Mesendoderm (in vitro differentiated cells): ENCODE measurements around the gene ZFPL1.

Experiments used
- DNase-seq: peaks from one replicate; pipeline ENCODE4 v3.0.0; 2013
- H2AK5ac ChIP-seq: 2 replicates; pipeline ENCODE4 v1.6.1; 2013; ENCODE audit warnings: low read length, inconsistent platforms
- H2BK120ac ChIP-seq: 2 replicates; pipeline ENCODE4 v1.6.1; 2013; ENCODE audit warnings: low read depth, mild to moderate bottlenecking, low read length, moderate library complexity, mixed read lengths
- H2BK15ac ChIP-seq: replicated peaks from 2 replicates; pipeline ENCODE4 v1.6.1; 2013; ENCODE audit warnings: low read depth, mild to moderate bottlenecking, moderate library complexity
- H2BK5ac ChIP-seq: 2 replicates; pipeline ENCODE4 v1.6.1; 2013; ENCODE audit warnings: low read length, inconsistent platforms
- H3K18ac ChIP-seq: 2 replicates; pipeline ENCODE4 v1.6.1; 2013; ENCODE audit warnings: mild to moderate bottlenecking, low read length, mixed read lengths
- H3K23ac ChIP-seq: one replicate; pipeline ENCODE4 v1.6.1; 2013; ENCODE audit warnings: low read length
- H3K27ac ChIP-seq: 2 replicates; pipeline ENCODE4 v1.5.1; 2013; ENCODE audit warnings: low read depth, mild to moderate bottlenecking, inconsistent platforms, low read length, moderate library complexity
- H3K27me3 ChIP-seq: 2 replicates; pipeline ENCODE4 v1.6.1; 2013; ENCODE audit warnings: low read length, control low read depth, mild to moderate bottlenecking, inconsistent platforms; ENCODE audit not compliant: insufficient read depth, poor library complexity
- H3K36me3 ChIP-seq: 2 replicates; pipeline ENCODE4 v1.6.1; 2013; ENCODE audit warnings: low read length, inconsistent platforms; ENCODE audit not compliant: control insufficient read depth, insufficient read depth
- H3K4ac ChIP-seq: one replicate; pipeline ENCODE4 v1.6.1; 2013; ENCODE audit warnings: low read depth, mild to moderate bottlenecking, low read length, moderate library complexity
- H3K4me1 ChIP-seq: 2 replicates; pipeline ENCODE4 v1.6.1; 2013; ENCODE audit warnings: low read depth, low read length, inconsistent platforms; ENCODE audit not compliant: control insufficient read depth
- H3K4me2 ChIP-seq: 2 replicates; pipeline ENCODE4 v1.6.1; 2013; ENCODE audit warnings: low read length
- H3K4me3 ChIP-seq: 2 replicates; pipeline ENCODE4 v1.5.1; 2013; ENCODE audit warnings: mild to moderate bottlenecking, low read length
- H3K56ac ChIP-seq: one replicate; pipeline ENCODE4 v1.6.1; 2013; ENCODE audit warnings: low read length
- H3K79me1 ChIP-seq: 2 replicates; pipeline ENCODE4 v1.6.1; 2013; ENCODE audit warnings: low read length, inconsistent platforms
- H3K79me2 ChIP-seq: 2 replicates; pipeline ENCODE4 v1.6.1; 2013; ENCODE audit warnings: mild to moderate bottlenecking, low read length; ENCODE audit not compliant: control insufficient read depth, insufficient read depth
- H3K9ac ChIP-seq: 2 replicates; pipeline ENCODE4 v1.6.1; 2013; ENCODE audit warnings: low read length, inconsistent platforms
- H4K5ac ChIP-seq: one replicate; pipeline ENCODE4 v1.6.1; 2013; ENCODE audit warnings: low read length
- H4K8ac ChIP-seq: one replicate; pipeline ENCODE4 v1.6.1; 2013; ENCODE audit warnings: low read depth, mild to moderate bottlenecking, control low read depth, low read length, moderate library complexity
- WGBS: extraction: QIAGEN DNeasy Blood & Tissue Kit; methylation state at CpG from one replicate; pipeline ENCODE4 v1.1.7; 2013; ENCODE audit warnings: low lambda C conversion rate, missing lambda C conversion rate; ENCODE audit not compliant: insufficient coverage; ENCODE audit errors: extremely low coverage; 5-methylcytosine and 5-hydroxymethylcytosine counted together

The ZFPL1 gene

DNA sequence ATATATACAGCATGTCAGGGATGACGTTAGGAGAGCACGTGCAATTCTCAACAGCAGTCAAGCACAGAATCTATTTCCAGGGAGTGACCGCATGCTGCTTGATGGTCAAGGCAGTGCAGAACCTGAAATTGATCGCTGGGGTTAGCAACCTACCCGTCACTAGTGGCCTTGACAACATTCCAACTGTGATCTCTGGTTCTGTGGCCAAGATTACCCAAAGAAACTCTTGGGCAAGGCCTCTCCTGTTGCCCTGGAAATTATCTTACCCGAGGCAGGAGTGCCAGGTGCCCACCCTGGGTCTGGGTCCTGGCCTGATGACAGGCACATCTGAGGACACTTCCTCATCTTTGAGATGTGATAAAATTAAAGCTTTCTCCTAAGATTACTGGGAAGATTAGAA is 29.8 kb downstream of the ZFPL1 start:
- H3K4me3 ChIP-seq = no peak overlapping the region
- no peak overlapping the region for H3K4me2 ChIP-seq
- H2BK15ac ChIP-seq = no peak overlapping the region
- no peak overlapping the region for H3K56ac ChIP-seq
- H3K79me1 ChIP-seq = peaks cover 8% of the 10 kb centered on the region
- no peak overlapping the region for H2BK120ac ChIP-seq
- peaks cover 2% of the 10 kb centered on the region for H3K36me3 ChIP-seq
- no peak overlapping the region for H2AK5ac ChIP-seq
- H3K79me2 ChIP-seq = peaks cover 6% of the 10 kb centered on the region
- no CpG with 5 or more reads among the region's 6 CpGs for WGBS
- H3K9ac ChIP-seq = no peak overlapping the region
- H3K27ac ChIP-seq = no peak overlapping the region
- no peak overlapping the region for H3K18ac ChIP-seq
- H3K4me1 ChIP-seq = peaks cover 3% of the 10 kb centered on the region
- no peaks in the 10 kb centered on the region for H3K27me3 ChIP-seq
- H2BK5ac ChIP-seq = no peak overlapping the region
- H3K4ac ChIP-seq = no peak overlapping the region
- no peak for DNase-seq
- H4K5ac ChIP-seq = no peak overlapping the region
- H3K23ac ChIP-seq = no peak overlapping the region
- no peak overlapping the region for H4K8ac ChIP-seq

DNA sequence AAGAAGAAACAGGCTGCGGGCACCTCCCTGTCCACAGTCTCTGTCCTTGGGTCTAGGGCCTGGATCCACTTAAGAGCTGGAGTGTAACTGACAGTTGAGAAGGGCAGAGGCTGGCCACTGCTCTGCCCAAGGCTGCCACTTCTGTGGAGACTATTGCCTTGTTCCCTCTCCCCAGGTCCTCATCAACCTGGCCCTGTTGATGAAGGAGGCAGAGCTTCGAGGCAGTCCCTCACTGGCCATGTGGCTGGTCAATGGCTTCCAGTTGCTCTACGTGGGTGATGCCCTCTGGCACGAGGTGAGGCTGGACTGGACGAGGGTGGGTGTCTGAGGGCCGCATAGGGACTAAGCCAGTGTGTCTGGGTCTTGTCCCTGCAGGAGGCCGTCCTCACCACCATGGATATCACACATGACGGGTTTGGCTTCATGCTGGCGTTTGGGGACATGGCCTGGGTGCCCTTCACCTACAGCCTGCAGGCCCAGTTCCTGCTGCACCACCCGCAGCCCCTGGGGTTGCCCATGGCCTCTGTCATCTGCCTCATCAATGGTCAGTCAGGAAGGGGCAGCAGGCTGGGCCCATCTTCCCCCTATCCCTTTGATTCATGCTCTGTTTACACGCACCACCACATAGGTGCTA is 30.6 kb downstream of the ZFPL1 start:
- Histone ChIP-seq H3K79me2 (peaks cover 6% of the 10 kb centered on the region), H3K79me1 (peaks cover 8% of the 10 kb centered on the region), H3K4ac (no peak overlapping the region), H3K4me3 (no peak overlapping the region), H3K18ac (no peak overlapping the region), H2BK15ac (no peak overlapping the region), H3K27ac (no peak overlapping the region), H2AK5ac (no peak overlapping the region), H3K9ac (no peak overlapping the region), H3K23ac (no peak overlapping the region), H3K36me3 (peaks cover 2% of the 10 kb centered on the region), H4K5ac (no peak overlapping the region), H3K4me2 (no peak overlapping the region), H2BK120ac (no peak overlapping the region), H4K8ac (no peak overlapping the region), H3K4me1 (peaks cover 3% of the 10 kb centered on the region), H3K27me3 (no peaks in the 10 kb centered on the region), H2BK5ac (no peak overlapping the region), H3K56ac (no peak overlapping the region)
- no peak for DNase-seq
- no CpG with 5 or more reads among the region's 11 CpGs for WGBS

GRCh38 chr11:65115361-65116082 is 31.5 kb downstream of the ZFPL1 start:
- Histone ChIP-seq H3K36me3 (peaks cover 10% of the 10 kb centered on the region), H2AK5ac (no peak overlapping the region), H3K4me2 (no peak overlapping the region), H3K18ac (no peak overlapping the region), H3K4me3 (no peak overlapping the region), H3K56ac (no peak overlapping the region), H3K27me3 (no peaks in the 10 kb centered on the region), H3K79me1 (peaks cover 16% of the 10 kb centered on the region), H3K79me2 (peaks cover 12% of the 10 kb centered on the region), H3K27ac (no peak overlapping the region), H3K9ac (no peak overlapping the region), H2BK15ac (no peak overlapping the region), H2BK120ac (no peak overlapping the region), H3K4me1 (peaks cover 3% of the 10 kb centered on the region), H3K23ac (no peak overlapping the region), H2BK5ac (no peak overlapping the region), H3K4ac (no peak overlapping the region), H4K8ac (no peak overlapping the region), H4K5ac (no peak overlapping the region)
- no CpG with 5 or more reads among the region's 21 CpGs for WGBS
- DNase-seq = no peak

DNA sequence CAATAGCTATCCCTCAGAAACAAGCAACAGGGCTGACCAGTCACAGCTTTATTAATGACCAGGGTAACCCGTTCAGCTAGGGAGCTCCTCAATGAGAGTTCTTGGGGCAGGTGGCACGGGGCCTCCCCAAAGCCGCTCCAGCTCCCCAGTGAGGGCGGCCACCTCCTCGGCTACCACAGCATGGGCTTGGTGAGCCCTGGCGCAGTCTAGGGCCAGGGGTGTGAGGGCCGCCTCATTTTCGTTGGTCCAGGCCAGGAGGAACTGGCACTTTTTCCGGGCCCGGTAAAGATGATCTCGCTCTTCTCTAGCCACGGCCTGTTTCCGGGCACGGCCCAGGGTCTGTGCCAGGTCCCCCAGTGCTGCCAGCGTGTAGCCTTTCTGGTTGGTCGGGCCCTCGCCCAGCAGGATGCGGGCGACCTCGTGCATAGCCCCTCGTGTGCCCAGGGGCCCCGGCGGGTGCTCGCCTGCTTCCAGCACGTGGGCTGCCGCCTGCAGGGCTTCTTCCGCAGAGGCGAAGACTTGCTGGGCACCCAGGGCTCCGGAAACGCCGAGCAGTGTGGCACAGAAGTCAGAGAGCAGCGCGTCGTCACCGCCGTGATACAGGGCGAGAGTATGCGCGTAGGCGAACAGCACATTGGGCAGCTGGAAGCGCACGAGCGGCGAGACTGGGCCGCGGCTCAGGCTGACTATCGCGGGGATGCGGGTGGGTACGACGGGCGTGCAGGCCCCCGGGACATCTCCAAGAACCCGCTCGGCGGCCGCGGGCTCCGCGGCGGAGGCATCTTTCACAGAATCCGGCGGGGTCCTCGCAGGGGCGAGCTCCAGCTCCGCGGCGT is 32.6 kb downstream of the ZFPL1 start:
- Histone ChIP-seq H3K4ac (peak overlapping the region; percentile 61), H3K18ac (no peak overlapping the region), H2BK15ac (no peak overlapping the region), H3K27ac (peak overlapping the region; percentile 71), H3K4me1 (peaks cover 3% of the 10 kb centered on the region), H3K79me1 (peaks cover 25% of the 10 kb centered on the region), H2BK5ac (no peak overlapping the region), H2BK120ac (no peak overlapping the region), H3K79me2 (peaks cover 22% of the 10 kb centered on the region), H3K9ac (peak overlapping the region; percentile 93), H3K36me3 (peaks cover 14% of the 10 kb centered on the region), H3K56ac (peak overlapping the region; percentile 99), H4K8ac (no peak overlapping the region), H3K27me3 (no peaks in the 10 kb centered on the region), H2AK5ac (peak overlapping the region; percentile 58), H3K4me3 (peak overlapping the region; percentile 95), H3K23ac (peak overlapping the region; percentile 80), H4K5ac (no peak overlapping the region), H3K4me2 (peak overlapping the region; percentile 95)
- no CpG with 5 or more reads among the region's 68 CpGs for WGBS
- peak; percentile 52 for DNase-seq

DNA sequence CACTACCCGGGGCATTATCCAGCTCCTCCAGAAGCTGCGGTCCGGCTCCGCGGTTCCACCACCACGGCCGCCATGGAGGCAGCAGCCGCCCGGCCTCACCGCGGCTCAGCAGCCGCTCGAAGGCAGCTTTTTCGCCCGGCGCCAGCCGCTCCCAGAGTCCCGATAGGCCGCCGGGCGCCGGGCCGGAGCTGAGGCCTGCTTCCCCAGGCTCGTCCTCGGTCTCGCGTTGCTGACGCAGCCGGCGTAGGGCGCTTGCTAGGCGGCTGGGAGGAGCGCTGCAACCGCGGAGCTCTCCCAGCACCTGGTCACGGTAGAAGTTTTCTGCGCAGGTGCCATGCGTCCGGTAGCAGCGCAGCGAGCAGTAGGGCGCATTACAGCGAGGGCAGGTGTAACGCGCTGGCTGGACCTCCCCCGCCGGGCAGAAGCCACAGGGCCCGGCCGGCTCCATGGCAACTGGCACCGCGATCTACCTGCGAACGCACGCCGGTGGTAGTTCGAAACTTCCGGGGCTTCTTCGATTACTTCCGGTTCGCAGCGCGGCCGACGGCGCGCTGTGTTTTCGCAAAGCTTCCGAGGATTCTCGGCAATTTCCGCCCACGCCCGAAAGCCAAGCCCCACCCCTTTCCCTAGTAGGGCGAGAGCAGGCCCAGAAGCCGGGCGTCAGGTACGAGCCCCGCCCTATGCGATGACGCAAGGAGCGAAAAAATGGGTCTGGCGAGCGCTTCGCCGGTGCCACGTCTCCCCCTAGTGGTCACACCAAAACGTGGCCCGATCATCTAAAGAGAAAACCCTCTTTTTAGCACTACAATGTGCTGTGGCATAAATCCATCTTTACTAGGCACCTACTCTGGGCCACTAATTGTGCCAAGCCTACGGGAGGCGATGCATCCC is 33.4 kb downstream of the ZFPL1 start, which contains the start of gene ZNHIT2:
Gene ZNHIT2 (minus strand): TSS at position 496 of the 891 bp plus-strand sequence. CDS start 48 bp downstream, at position 448.
- Histone ChIP-seq H2AK5ac (peak within 1 kb of the TSS; percentile 58), H3K36me3 (peaks cover 14% of the 10 kb centered on the region), H3K79me1 (peaks cover 25% of the 10 kb centered on the region), H3K56ac (peak within 1 kb of the TSS; percentile 99), H4K5ac (no peak within 1 kb of the TSS), H3K23ac (no peak within 1 kb of the TSS), H3K4me1 (peaks cover 3% of the 10 kb centered on the region), H3K27me3 (no peaks in the 10 kb centered on the region), H4K8ac (no peak within 1 kb of the TSS), H3K4ac (peak within 1 kb of the TSS; percentile 61), H3K9ac (peak within 1 kb of the TSS; percentile 93), H3K79me2 (peaks cover 26% of the 10 kb centered on the region), H2BK120ac (no peak within 1 kb of the TSS), H3K4me3 (peak within 1 kb of the TSS; percentile 95), H2BK5ac (peak within 1 kb of the TSS; percentile 67), H2BK15ac (no peak within 1 kb of the TSS), H3K27ac (peak within 1 kb of the TSS; percentile 71), H3K4me2 (peak within 1 kb of the TSS; percentile 95), H3K18ac (peak within 1 kb of the TSS; percentile 19)
- peak; percentile 99 for DNase-seq
- no CpG with 5 or more reads among the region's 89 CpGs for WGBS
